Vein endothelial cell (primary cell): Measurements from ENCODE around the gene FBLN5. TPM values are rescaled to one million over a fixed set of nuclear protein-coding genes. Genes with fewer than 3 reads are reported as not detected.

Source experiments
- total RNA-seq: library from RNA; depleted of rRNA; stranded (reverse); fragments of >200 nt; gene quantifications from 2 replicates; pipeline ENCODE4 v1.2.3, GENCODE V29; 2012

Gene FBLN5
- total RNA-seq = 0.96 and 4.6 TPM in 2 replicates

GRCh38 chr14:91947475-91948184 is at the start of gene FBLN5:
TSS of gene FBLN5 (minus strand) at chr14:91947694. CDS start at chr14:91947229, 465 bp downstream.

GRCh38 chr14:91867316-91867988 is 80.0 kb downstream of the FBLN5 start, which contains the start of gene TC2N:
TSS of gene TC2N (minus strand) at chr14:91867536. CDS start at chr14:91813769, 53,767 bp downstream.

Other genes with a start within 250 kb of the FBLN5 start
- gene CATSPERB, start 215.6 kb downstream of the FBLN5 start, total RNA-seq = not detected in 2 replicates
- not detected in 2 replicates for gene TC2N, start 80.2 kb downstream of the FBLN5 start, total RNA-seq
- 34.6 and 41.2 TPM in 2 replicates for gene TRIP11, start 92.4 kb upstream of the FBLN5 start, total RNA-seq
- 24.2 and 41.4 TPM in 2 replicates for gene ATXN3, start 158.9 kb upstream of the FBLN5 start, total RNA-seq
- gene NDUFB1, start 174.0 kb upstream of the FBLN5 start, total RNA-seq = 141 and 142 TPM in 2 replicates
- gene CPSF2, start 174.3 kb upstream of the FBLN5 start, total RNA-seq = 40.8 and 46.4 TPM in 2 replicates